Measurements from ENCODE around the gene ASCC3. TPM values are rescaled to one million over a fixed set of nuclear protein-coding genes. Genes with fewer than 3 reads are reported as not detected.

Gene ASCC3
- total RNA-seq, 2 donors from 2014 or later, result 35.7 to 56.2 TPM

DNA sequence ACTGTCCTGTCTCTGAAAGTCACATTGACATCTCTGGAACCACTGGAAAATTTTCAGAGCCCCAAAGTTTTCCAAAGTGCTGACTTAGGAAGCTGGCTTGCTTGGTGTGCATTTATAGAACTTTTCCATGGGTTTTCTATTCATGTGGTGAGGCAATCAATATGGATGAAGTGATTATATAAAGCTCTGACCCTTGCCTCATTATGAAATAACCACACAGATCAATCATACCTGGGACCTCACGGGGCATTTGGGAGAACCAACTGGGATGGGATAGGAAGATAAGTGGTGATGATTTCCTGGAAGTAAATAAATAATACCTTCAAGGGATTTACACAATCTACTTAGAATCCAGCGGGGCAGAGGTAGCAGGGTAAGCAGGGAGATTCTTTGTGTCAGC is 393.5 kb downstream of the ASCC3 start:
- Histone ChIP-seq H3K27ac (no peak overlapping the region), H3K4me3 (no peak overlapping the region), H3K36me3 (no peaks in the 10 kb centered on the region), H3K27me3 (replicated peaks; ENCODE audit: insufficient read depth) (no peaks in the 10 kb centered on the region), H3K4me1 (ENCODE audit: control insufficient read depth in 1 of 2, low read depth in 2 of 2) (no peaks in the 10 kb centered on the region), H3K9me3 (no peaks in the 10 kb centered on the region)
- TF ChIP-seq, protein P1, sequence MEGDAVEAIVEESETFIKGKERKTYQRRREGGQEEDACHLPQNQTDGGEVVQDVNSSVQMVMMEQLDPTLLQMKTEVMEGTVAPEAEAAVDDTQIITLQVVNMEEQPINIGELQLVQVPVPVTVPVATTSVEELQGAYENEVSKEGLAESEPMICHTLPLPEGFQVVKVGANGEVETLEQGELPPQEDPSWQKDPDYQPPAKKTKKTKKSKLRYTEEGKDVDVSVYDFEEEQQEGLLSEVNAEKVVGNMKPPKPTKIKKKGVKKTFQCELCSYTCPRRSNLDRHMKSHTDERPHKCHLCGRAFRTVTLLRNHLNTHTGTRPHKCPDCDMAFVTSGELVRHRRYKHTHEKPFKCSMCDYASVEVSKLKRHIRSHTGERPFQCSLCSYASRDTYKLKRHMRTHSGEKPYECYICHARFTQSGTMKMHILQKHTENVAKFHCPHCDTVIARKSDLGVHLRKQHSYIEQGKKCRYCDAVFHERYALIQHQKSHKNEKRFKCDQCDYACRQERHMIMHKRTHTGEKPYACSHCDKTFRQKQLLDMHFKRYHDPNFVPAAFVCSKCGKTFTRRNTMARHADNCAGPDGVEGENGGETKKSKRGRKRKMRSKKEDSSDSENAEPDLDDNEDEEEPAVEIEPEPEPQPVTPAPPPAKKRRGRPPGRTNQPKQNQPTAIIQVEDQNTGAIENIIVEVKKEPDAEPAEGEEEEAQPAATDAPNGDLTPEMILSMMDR (IDR thresholded peaks at IDR 0.05), result no peak
- DNase-seq (ENCODE audit: low spot score) (no peak), ATAC-seq (ENCODE audit: insufficient number of reproducible peaks, low FRiP score, low read depth) (no peak)

GRCh38 chr6:100485268-100485667 is 395.9 kb downstream of the ASCC3 start:
- Histone ChIP-seq H3K4me3 (no peak overlapping the region), H3K27me3 (replicated peaks; ENCODE audit: insufficient read depth) (no peaks in the 10 kb centered on the region)
- ATAC-seq (ENCODE audit: insufficient number of reproducible peaks, low FRiP score, low read depth), result no peak

DNA sequence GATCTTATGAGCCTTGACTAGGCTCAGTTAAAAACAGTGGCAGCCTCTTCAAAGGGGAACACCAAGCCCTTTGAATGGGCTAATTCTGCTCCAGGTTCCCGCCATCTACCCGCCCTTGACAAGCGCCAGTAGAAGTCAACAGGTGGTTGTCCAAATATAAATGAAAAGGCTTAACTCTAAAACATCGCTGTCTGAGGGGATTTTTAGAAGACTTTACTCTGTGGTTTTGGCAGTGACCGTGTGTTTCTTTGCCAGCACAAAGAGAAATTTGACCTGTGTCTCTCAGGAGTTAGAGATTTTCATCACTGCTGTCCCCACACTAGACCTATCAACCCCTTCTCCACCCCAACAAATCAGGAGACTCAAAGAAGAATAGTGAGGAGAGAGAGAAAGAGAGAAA is 396.7 kb downstream of the ASCC3 start:
- Histone ChIP-seq H3K4me1 (ENCODE audit: control insufficient read depth in 1 of 2, low read depth in 2 of 2) (no peaks in the 10 kb centered on the region), H3K4me3 (no peak overlapping the region), H3K27me3 (replicated peaks; ENCODE audit: insufficient read depth) (no peaks in the 10 kb centered on the region), H3K36me3 (no peaks in the 10 kb centered on the region), H3K27ac (no peak overlapping the region), H3K9me3 (no peaks in the 10 kb centered on the region)
- ATAC-seq (ENCODE audit: insufficient number of reproducible peaks, low FRiP score, low read depth), result no peak
- no peak for DNase-seq (ENCODE audit: low spot score)
- TF ChIP-seq, protein P1 (IDR thresholded peaks at IDR 0.05), result no peak

More at GRCh38 chr6:100485268-100485667, 395.9 kb downstream of the ASCC3 start:
- H3K27ac ChIP-seq, result no peak overlapping the region
- TF ChIP-seq, protein P1 (IDR thresholded peaks at IDR 0.05), result no peak
- no peaks in the 10 kb centered on the region for H3K4me1 ChIP-seq (ENCODE audit: control insufficient read depth in 1 of 2, low read depth in 2 of 2)
- H3K36me3 ChIP-seq, result no peaks in the 10 kb centered on the region
- DNase-seq (ENCODE audit: low spot score), result no peak
- no peaks in the 10 kb centered on the region for H3K9me3 ChIP-seq

GRCh38 chr6:100482698-100483097 is 398.4 kb downstream of the ASCC3 start:
- ATAC-seq (ENCODE audit: insufficient number of reproducible peaks, low FRiP score, low read depth) (no peak), DNase-seq (ENCODE audit: low spot score) (no peak)
- Histone ChIP-seq H3K4me1 (ENCODE audit: control insufficient read depth in 1 of 2, low read depth in 2 of 2) (no peaks in the 10 kb centered on the region), H3K36me3 (no peaks in the 10 kb centered on the region), H3K9me3 (no peaks in the 10 kb centered on the region), H3K4me3 (no peak overlapping the region), H3K27ac (no peak overlapping the region), H3K27me3 (replicated peaks; ENCODE audit: insufficient read depth) (no peaks in the 10 kb centered on the region)
- TF ChIP-seq, protein P1 (IDR thresholded peaks at IDR 0.05), result no peak

- TF ChIP-seq, protein P1 (IDR thresholded peaks at IDR 0.05), result peak; percentile 71
- no peak overlapping the region for H3K27ac ChIP-seq
- no peak overlapping the region for H3K4me3 ChIP-seq
- no peaks in the 10 kb centered on the region for H3K9me3 ChIP-seq
- no peak for DNase-seq (ENCODE audit: low spot score)
- H3K4me1 ChIP-seq (ENCODE audit: control insufficient read depth in 1 of 2, low read depth in 2 of 2), result no peaks in the 10 kb centered on the region
- ATAC-seq (ENCODE audit: insufficient number of reproducible peaks, low FRiP score, low read depth), result no peak
- no peaks in the 10 kb centered on the region for H3K27me3 ChIP-seq (replicated peaks; ENCODE audit: insufficient read depth)
- no peaks in the 10 kb centered on the region for H3K36me3 ChIP-seq
These were observed 401.7 kb downstream of the ASCC3 start for GRCh38 chr6:100479179-100480035.

Data from thoracic aorta (tissue), 2 donors.